ENCODE measurements around the gene NCAM1.

NCAM1 gene

DNA sequence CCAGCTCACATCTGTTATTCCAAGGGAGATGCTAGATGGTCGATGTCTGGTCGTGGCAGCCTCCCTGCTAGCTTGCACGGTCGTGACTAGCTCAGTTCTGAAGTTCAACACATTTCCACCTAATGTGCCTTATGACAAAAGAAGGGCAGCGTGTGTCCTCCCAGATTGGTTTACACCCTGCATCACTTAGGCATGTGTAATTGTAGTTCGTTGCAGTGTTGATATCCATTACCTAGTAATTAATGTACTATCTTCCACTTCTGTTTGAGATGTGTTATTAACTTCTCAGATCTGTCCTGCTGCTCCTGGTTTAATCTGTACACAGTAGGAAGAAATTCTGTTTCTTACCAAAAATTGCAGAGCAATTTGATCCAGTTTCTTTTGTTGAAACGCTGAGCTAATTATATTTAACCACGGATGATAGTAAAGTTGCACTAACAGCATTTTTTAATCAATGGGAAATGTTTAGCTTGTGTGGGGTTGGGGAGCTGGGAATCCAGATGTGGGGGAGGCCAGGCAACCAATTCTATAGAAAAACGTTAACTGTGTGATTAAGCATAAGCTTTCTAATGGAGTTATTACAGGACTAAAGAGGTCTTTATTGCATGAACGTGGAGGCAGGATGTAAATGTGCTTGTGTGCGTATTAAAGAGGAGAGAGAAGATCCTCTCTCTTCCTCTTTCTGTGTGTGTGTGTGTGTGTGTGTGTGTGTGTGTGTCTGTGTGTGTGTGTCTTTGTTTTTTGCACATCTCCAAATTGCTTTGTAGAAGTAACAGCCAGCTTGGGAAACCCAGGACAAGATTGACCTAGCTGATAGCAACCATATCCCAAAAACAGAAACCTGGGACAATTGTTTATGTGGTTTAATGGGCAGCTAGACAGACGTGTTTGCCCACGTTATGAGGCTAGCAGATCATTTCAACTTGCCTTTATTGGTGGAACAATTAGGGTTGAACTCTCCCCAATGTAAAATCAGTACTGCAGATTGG is 207.4 kb downstream of the NCAM1 start:
- DNase-seq (ENCODE audit: low read depth in 2 of 2), result no peak

- no peak for DNase-seq (ENCODE audit: low read depth in 2 of 2)
Observed at GRCh38 chr11:113172382-113172951, 211.2 kb downstream of the NCAM1 start.

DNA sequence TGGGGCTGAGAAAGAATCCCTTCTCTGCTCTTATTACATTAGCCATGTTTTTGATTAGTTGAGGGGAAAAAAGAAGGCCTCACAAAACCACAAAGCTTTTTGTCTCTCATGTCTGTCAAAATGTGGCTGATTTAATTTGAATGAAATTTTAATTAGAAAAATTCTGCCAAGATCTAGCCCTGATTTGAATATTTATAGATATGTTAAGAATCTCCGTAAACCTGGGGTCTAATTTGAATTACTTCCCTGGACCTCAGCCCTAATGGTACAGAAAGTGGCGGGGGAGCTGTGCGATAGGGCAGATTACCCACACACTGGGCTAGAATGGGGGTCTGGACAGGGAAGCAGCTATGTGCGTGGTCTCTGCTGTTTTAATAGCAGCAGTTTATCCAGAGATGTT is 211.9 kb downstream of the NCAM1 start:
- no peak for DNase-seq (ENCODE audit: low read depth in 2 of 2)

- no peak for DNase-seq (ENCODE audit: low read depth in 2 of 2)
Observed at GRCh38 chr11:113174882-113175281, 213.7 kb downstream of the NCAM1 start.

- no peak for DNase-seq (ENCODE audit: low read depth in 2 of 2)
Observed at GRCh38 chr11:113176599-113177360, 215.6 kb downstream of the NCAM1 start.

- no peak for DNase-seq (ENCODE audit: low read depth in 2 of 2)
Observed at GRCh38 chr11:113177671-113178070, 216.5 kb downstream of the NCAM1 start.

- DNase-seq (ENCODE audit: low read depth in 2 of 2), result no peak
Observed at GRCh38 chr11:113178381-113179070, 217.3 kb downstream of the NCAM1 start.

GRCh38 chr11:113179181-113179704 is 218.0 kb downstream of the NCAM1 start:
- DNase-seq (ENCODE audit: low read depth in 2 of 2), result no peak

GRCh38 chr11:113181094-113181493 is 219.9 kb downstream of the NCAM1 start:
- no peak for DNase-seq (ENCODE audit: low read depth in 2 of 2)

DNA sequence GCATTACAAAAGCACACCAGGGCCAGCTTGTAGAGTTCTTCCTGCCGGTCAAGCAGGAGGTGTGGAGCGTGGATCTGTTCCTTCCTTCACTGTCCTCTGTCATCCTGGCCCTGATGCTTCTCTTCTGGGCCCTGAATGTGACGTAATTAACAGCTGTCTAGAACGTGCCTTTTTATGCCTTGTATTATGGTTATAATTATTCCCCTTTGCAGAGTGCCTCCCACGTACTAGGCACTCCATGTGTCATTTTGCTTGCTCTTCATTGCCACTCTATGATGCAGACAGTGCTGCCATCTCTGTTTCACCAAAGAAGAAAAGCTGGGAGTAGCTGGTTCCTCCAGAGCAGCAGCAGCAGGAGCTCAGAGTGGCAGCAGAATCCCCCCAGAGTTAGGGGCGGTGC is 221.1 kb downstream of the NCAM1 start:
- DNase-seq (ENCODE audit: low read depth in 2 of 2), result no peak

DNA sequence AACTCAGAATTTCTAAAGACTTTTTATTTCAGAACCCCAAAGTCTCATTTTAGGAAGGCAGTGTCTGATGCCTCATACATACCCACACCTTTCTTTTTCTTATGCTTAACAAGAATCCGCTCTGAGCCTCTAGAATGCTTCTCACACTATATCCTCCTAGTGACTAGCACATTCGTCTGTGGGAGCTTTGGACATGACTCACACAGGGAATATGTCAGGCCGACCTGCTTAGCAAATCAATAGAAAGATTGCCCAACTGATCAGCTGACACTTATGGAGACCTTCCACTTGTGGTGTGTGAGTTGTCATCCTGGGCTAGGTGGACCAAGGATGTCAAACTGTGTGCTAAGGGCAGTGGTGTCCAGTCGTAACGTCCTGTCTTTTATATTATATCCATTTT is 223.3 kb downstream of the NCAM1 start:
- DNase-seq (ENCODE audit: low read depth in 2 of 2), result no peak

DNA sequence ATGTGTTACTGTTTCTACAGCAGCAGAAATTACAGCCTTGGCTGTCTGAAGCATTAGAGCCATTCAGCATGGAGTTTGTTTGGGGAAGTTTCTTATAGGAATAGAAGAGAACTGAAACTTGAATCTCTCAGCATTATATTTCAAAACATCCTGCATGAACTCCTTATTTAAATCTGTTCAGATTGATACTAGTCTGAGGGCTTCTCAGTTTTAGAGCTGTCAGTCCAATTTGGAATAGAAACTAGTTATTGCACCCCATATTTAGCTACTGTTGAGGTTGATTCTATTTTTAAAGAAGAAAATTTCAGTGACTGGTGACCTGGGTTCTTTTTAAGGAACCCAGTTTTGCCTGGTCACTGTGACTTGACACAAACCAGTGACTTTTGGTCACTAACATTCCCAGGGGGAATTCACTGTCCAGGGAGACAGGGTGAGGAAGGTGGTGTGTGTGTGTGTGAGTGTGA is 227.2 kb downstream of the NCAM1 start:
- DNase-seq (ENCODE audit: low read depth in 2 of 2), result no peak

DNA sequence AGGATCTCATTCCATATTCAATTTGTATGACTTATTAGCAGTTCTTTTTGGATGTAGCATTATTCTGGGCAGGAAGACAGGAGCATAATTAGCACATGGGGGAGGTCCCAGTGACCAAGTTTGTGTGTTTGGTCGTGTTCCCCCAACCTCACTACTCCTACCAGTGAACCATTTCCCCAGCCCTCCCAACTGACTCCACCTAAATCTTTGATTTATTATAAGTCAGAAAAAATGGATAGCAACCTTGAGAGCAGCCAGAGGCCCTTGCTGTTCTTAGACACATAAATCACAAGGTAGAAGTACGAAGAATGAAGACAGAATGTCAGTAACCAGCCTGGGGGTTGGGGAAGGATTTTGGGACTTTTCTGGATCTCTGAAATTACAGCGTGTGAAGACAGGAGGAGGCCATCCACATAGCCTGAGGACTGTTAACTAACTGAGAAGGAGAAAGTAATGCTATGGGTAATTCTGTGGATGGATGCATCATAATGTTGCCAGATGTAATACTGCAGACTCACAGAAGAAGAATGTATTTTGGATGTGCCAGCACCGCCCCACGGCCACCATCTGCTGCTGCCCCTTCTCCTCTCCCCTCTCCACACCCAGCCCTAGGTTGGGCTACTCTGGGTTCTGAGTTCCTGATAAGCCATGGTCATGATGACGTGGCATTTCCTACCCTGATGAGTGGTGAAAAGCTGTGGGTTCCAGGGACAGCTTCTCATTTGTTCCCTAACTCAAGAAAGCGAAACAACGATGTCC is 228.9 kb downstream of the NCAM1 start:
- DNase-seq (ENCODE audit: low read depth in 2 of 2), result no peak

GRCh38 chr11:113192121-113192925 is 231.1 kb downstream of the NCAM1 start:
- DNase-seq (ENCODE audit: low read depth in 2 of 2), result no peak

GRCh38 chr11:113193016-113193415 is 231.8 kb downstream of the NCAM1 start:
- no peak for DNase-seq (ENCODE audit: low read depth in 2 of 2)

DNA sequence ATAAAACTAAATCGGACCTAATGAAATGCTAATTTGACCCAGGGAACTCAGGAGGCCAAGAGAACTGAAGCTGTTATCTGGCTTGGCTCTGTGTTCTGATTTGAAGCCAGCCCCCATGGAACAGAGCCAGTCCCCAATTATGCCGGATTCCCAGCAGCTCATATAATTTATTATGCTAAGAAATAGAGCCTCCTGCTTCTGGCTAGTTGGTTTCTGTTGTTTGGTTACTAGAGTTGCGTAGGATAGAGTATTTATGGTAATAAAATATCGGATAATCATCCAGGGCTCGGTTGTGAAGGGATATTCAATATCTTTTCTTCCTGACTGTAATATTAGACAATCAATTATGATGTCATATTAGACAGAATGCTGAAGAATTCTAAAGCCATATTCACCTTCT is 232.7 kb downstream of the NCAM1 start:
- no peak for DNase-seq (ENCODE audit: low read depth in 2 of 2)

DNA sequence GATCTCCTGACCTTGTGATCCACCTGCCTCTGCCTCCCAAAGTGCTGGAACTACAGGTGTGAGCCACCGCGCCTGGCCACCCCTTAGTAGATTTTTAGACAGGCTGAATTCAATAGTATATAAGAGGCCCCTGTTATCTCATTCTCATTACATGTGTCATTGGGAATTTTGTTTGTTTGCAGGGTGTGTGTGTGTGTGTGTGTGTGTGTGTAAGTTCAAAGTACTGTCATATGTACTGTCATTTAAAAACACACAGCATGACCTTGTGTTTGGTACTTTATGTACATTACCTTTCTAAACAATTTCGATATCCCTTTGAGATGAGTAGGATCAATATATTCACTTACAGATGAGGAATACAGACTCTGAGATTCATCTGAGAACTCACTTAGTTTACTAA is 234.5 kb downstream of the NCAM1 start:
- DNase-seq (ENCODE audit: low read depth in 2 of 2), result no peak

GRCh38 chr11:113197446-113197845 is 236.2 kb downstream of the NCAM1 start:
- no peak for DNase-seq (ENCODE audit: low read depth in 2 of 2)

DNA sequence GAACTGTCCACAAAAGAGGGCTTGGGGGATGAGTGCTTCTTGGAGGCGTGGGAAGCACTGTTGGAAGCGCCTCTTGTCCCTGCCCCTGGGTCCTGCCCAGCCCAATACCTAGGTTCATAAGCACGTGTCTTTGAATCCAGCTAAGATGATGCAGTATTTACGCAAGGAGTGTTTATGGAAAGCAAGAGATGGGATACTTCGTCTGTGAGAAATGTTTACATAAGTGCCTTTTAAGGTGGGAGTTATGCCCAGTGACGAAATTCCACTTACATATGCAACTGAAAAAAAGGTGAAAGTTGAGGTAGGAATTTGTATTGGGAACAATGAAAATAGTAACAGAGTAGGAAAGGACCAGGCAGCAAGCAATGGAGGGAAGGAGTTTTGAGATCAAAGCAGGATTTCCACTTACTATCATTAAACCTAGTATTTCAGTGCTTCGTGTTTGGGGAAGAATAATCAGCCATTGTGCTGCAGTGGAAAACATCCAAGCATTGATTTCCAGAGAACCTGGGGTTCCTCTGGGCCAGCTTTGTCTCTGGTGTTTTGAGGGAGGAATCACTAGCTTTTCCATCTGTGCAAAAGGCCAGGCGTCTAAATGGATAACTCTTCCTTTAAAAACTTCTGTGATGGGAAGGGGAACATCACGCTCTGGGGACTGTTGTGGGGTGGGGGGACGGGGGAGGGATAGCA is 237.9 kb downstream of the NCAM1 start:
- DNase-seq (ENCODE audit: low read depth in 2 of 2), result no peak
